GM10266 (cell line): ENCODE measurements around the gene URAD.

Experiments used
- DNase-seq: peaks from one replicate; pipeline ENCODE4 v3.0.0; 2012; ENCODE audit errors: extremely low spot score
- TF ChIP-seq, protein P1 (sequence below): IDR thresholded peaks from 2 replicates; pipeline ENCODE4 v1.5.1; 2012; ENCODE audit warnings: mild to moderate bottlenecking, low read depth; ENCODE audit not compliant: control insufficient read depth, insufficient read depth; ENCODE audit errors: missing control alignments

The URAD gene

DNA sequence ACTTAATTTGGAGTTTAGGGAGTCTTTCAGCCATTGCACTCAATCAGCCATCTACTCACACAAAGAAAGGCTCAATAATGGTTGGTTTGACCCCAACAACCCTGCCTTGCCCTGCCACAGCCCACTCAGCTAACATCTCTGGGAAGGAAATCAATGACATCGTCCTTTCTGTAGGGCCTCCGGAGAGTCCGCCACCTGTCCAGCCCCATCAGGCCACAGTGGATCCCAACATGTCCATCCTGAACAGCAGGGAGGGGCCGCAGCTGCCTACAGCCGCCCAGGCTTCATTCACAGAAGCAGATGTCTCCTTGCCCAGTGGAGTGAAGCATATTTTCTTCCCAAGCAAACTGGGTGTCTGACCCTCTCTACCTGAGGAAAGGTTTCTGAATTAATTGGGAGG is 15.2 kb downstream of the URAD start:
- no peak for DNase-seq
- TF ChIP-seq, protein P1, sequence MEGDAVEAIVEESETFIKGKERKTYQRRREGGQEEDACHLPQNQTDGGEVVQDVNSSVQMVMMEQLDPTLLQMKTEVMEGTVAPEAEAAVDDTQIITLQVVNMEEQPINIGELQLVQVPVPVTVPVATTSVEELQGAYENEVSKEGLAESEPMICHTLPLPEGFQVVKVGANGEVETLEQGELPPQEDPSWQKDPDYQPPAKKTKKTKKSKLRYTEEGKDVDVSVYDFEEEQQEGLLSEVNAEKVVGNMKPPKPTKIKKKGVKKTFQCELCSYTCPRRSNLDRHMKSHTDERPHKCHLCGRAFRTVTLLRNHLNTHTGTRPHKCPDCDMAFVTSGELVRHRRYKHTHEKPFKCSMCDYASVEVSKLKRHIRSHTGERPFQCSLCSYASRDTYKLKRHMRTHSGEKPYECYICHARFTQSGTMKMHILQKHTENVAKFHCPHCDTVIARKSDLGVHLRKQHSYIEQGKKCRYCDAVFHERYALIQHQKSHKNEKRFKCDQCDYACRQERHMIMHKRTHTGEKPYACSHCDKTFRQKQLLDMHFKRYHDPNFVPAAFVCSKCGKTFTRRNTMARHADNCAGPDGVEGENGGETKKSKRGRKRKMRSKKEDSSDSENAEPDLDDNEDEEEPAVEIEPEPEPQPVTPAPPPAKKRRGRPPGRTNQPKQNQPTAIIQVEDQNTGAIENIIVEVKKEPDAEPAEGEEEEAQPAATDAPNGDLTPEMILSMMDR: no peak

DNA sequence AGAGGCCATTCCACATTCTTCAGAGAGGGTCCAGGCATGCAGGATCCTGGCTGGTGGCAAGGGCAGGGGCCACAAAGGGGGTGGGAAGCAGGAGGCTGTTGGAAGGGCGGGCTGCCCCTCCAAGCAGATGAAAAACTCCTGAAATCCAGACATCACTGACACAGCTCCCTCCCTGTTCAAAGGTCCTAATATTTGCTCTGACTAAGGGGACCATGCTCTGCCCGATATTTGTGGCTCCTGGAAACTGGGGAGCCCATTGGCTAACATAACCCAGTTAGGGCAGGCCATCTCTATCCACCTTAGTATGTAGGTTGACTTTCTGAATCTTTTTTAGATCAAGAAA is 16.0 kb downstream of the URAD start:
- TF ChIP-seq, protein P1: no peak
- DNase-seq: no peak

DNA sequence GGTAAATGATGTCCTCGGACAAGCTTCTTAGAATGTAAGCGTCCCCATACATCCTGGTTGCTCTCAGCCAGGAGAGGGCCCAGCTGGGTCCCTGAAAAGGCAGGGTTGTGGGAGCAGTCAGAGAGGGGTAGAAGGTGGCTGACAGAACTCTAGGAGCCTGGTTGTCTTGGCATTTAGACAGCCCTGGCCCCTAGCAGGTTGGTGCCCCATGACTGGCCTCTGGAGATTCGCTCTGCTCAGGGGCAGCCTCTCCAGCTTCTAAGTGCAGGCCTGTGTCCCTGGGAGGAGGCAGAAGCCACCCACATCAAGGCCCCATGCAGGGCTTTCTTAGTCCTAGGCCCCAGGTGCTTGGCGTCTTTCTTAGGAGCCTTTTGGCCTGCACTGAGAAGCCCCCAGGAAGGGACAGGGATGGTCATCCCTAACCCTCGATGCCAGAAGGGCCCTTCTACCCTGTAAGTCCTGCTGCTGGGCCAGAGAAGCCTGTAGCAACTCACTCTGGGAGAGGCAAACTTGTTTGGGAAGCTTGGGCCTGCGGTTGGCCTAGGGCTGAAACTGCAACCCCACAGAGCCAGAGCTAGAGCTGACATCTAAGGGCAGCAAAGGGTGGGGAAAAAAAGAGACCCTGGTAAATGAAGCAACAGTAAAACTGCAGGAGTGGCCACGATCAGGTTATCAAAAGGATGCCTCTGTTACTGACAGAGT is 16.6 kb downstream of the URAD start:
- TF ChIP-seq, protein P1: no peak
- no peak for DNase-seq

DNA sequence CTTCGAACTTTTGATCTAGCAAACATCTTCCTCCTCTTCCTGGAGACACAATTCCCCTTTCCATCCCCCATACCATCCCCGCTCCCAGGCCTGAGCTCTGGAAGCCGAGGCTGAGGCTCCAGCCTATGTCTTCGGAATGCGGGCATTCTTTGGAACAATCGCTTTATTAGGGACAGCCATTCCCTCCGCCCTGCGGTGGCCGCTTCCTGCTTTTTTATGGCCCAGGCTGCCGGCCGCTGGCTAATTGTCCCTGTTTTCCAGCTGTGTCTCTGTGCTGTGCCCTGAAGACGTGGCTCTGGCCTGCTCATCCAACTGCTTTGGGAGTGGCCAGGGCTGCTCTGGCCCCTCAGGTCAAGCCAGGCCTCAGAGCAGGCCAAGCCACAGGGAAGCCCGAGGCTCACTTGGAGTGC is 17.3 kb downstream of the URAD start:
- TF ChIP-seq, protein P1: no peak
- no peak for DNase-seq

DNA sequence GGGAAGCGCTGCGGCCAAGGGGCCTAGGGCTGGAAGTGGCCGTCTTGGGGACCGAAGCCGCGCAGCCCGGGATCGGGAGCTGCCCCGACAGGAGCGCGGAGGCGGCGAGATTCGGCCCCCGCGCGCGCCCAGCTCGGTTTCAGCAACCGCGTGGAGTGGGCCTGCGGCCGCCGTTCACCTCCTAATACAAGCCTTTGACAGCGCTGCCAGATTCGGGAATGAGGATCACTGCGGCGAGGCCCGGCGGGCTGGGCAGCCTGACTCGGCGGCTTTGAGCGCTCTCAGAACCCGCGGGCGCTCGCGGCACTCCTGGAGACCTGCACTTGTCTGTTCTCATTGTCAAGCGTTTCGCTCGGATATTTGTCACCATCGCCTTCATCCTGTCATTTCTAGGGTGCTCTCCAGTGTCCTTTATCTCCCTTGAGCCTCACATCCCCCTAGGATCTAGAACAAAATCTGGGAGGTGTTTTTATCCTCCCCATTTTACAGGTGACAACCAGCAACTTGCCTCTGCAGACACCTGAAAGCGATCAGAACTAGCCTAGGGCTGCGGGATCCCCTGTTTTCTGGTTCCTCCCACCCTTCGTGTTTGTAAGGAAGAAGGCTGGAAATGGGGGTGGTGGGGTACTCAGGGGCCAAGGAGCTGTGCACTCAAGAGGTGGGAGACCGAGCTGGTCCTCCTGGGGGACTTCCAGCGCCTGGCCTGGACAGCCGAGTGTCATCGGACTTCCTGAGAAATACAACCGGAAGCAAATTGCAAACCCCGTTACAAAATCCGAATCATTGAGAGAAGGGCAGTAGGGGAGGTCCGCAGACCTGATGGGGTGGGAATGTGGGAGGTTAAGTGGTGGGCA is 17.9 kb downstream of the URAD start:
- peak; percentile 27 for DNase-seq
- TF ChIP-seq, protein P1: no peak

DNA sequence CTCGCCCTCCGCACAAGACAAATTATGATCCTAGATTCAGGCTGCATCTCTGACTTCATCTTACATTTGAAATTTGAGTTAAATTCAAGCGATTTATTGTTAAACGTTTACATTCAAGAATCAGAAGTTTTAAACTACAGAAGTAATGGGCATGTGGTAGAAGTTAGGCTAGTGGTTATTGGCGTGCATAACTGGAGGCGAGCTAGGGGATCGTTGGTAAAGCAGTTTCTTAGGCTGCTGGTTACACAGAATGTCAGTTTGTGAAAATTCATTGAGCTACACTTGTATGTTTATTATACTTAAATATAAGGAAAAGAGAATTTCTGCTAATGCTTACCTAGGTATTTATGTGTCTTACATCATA is 18.6 kb downstream of the URAD start:
- TF ChIP-seq, protein P1: no peak
- no peak for DNase-seq
